VCaP (cell line): ENCODE measurements around the gene KRT72.
A peak's percentile ranks its signal among the peaks of the same experiment; 100 is the strongest.

ENCODE experiments used
- H3K27ac ChIP-seq: fragments of 450-650 bp; 2 replicates; pipeline ENCODE4 v1.5.1; 2017
- TF ChIP-seq, protein P1 (sequence below): fragments of 450-650 bp; conservative IDR thresholded peaks from 2 replicates; pipeline ENCODE4 v1.5.1; 2017; ENCODE audit warnings: mild to moderate bottlenecking, moderate library complexity

Gene KRT72

DNA sequence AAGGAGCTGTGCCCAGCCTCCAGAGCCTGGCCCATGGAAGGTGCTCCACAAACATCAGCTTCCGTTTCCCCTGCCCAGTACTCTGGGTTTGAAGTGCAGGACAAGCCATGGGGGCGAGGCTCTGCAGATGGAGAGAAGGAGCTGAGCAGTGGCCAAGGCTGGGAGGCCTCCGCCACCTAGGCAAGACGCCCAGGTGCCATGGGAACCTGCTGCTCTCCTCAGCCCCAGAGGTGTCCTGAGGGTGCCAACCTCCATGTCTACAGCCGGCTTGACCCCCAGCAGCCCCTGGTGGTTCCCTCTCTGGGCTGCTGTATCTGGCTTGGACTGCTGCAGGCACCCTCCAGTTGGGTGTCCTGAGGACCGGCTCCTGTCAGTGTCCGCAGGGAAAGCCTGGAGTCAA lies 60.7 kb downstream of the KRT72 start:
- no peak overlapping the region for H3K27ac ChIP-seq
- TF ChIP-seq, protein P1, sequence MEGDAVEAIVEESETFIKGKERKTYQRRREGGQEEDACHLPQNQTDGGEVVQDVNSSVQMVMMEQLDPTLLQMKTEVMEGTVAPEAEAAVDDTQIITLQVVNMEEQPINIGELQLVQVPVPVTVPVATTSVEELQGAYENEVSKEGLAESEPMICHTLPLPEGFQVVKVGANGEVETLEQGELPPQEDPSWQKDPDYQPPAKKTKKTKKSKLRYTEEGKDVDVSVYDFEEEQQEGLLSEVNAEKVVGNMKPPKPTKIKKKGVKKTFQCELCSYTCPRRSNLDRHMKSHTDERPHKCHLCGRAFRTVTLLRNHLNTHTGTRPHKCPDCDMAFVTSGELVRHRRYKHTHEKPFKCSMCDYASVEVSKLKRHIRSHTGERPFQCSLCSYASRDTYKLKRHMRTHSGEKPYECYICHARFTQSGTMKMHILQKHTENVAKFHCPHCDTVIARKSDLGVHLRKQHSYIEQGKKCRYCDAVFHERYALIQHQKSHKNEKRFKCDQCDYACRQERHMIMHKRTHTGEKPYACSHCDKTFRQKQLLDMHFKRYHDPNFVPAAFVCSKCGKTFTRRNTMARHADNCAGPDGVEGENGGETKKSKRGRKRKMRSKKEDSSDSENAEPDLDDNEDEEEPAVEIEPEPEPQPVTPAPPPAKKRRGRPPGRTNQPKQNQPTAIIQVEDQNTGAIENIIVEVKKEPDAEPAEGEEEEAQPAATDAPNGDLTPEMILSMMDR: no peak

DNA sequence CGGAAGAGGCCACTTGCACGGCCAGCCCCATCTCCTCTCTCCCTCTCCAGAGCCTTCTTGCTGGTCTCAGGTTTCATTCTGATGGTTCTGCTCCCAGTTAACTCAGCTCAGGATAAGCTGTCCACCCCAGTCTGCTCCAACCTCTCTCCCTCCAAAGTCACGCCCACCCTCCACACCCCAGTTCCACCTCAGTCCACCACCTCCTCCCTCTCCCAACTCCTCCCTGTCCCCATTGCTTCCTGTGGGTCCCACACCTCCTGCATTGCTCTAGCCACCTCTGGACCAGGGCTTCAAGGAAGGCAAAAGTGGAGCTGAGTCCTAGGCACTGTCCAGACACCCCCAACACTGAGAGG lies 61.5 kb downstream of the KRT72 start:
- peak overlapping the region; percentile 44; the same call in 1 of the 2 replicates for H3K27ac ChIP-seq
- TF ChIP-seq, protein P1: no peak

GRCh38 chr12:52539083-52539820 lies 62.0 kb downstream of the KRT72 start:
- TF ChIP-seq, protein P1: no peak
- H3K27ac ChIP-seq: peak overlapping the region; percentile 44

- TF ChIP-seq, protein P1: no peak
- H3K27ac ChIP-seq: no peak overlapping the region
These were observed 64.2 kb downstream of the KRT72 start for GRCh38 chr12:52537101-52537500.
